ENCODE data around the gene HECTD4.
A peak's percentile ranks its signal among the peaks of the same experiment; 100 is the strongest.
"Not testable (repeated sequence)": the region's sequence is repeated elsewhere in the genome, so short reads cannot be mapped to it uniquely, and the experiment has no call there.

HECTD4 gene

GRCh38 chr12:112354399-112354798 is 27.8 kb downstream of the HECTD4 start:
- no peak for TF ChIP-seq CTCF (IDR thresholded peaks at IDR 0.05; ENCODE audit: low read length, missing control alignments)
- peak; percentile 27 for DNase-seq (ENCODE audit: low read depth)
- H3K4me3 ChIP-seq (replicated peaks; ENCODE audit: low read depth, low read length) = no peak overlapping the region

- TF ChIP-seq CTCF (IDR thresholded peaks at IDR 0.05; ENCODE audit: low read length, missing control alignments) = no peak
- peak; percentile 42 for DNase-seq (ENCODE audit: low read depth)
- no peak overlapping the region for H3K4me3 ChIP-seq (replicated peaks; ENCODE audit: low read depth, low read length)
Observed at GRCh38 chr12:112353393-112353792, 28.8 kb downstream of the HECTD4 start.

- H3K4me3 ChIP-seq (replicated peaks; ENCODE audit: low read depth, low read length) = no peak overlapping the region
- no peak for TF ChIP-seq CTCF (IDR thresholded peaks at IDR 0.05; ENCODE audit: low read length, missing control alignments)
- DNase-seq (ENCODE audit: low read depth) = peak; percentile 35
Observed at GRCh38 chr12:112352921-112353320, 29.3 kb downstream of the HECTD4 start.

- no peak for TF ChIP-seq CTCF (IDR thresholded peaks at IDR 0.05; ENCODE audit: low read length, missing control alignments)
- no peak for DNase-seq (ENCODE audit: low read depth)
- H3K4me3 ChIP-seq (replicated peaks; ENCODE audit: low read depth, low read length) = no peak overlapping the region
Observed at GRCh38 chr12:112350593-112351592, 31.3 kb downstream of the HECTD4 start.

- H3K4me3 ChIP-seq (replicated peaks; ENCODE audit: low read depth, low read length) = no peak overlapping the region
- DNase-seq (ENCODE audit: low read depth) = peak; percentile 6
- TF ChIP-seq CTCF (IDR thresholded peaks at IDR 0.05; ENCODE audit: low read length, missing control alignments) = no peak
Observed at GRCh38 chr12:112349431-112349830, 32.8 kb downstream of the HECTD4 start.

GRCh38 chr12:112348926-112349325 is 33.3 kb downstream of the HECTD4 start:
- H3K4me3 ChIP-seq (replicated peaks; ENCODE audit: low read depth, low read length); DNase-seq (ENCODE audit: low read depth): not testable (repeated sequence)

- no peak overlapping the region for H3K4me3 ChIP-seq (replicated peaks; ENCODE audit: low read depth, low read length)
- no peak for TF ChIP-seq CTCF (IDR thresholded peaks at IDR 0.05; ENCODE audit: low read length, missing control alignments)
- DNase-seq (ENCODE audit: low read depth) = peak; percentile 49
Observed at GRCh38 chr12:112347581-112347982, 34.6 kb downstream of the HECTD4 start.

Data from fibroblast of pulmonary artery (primary cell).